Prostate gland (tissue), 2 donors: Measurements from ENCODE around the gene MYO5B.

Experiments used
- POLR2A ChIP-seq: fragments of 450-650 bp; IDR thresholded peaks from one replicate; pipeline ENCODE4 v1.6.1; 2016; ENCODE audit warnings: antibody characterized with exemption, mild to moderate bottlenecking
- POLR2AphosphoS5 ChIP-seq: sonication (generic); formaldehyde crosslinking; IDR thresholded peaks from one replicate; pipeline ENCODE4 v1.6.1; 2017; ENCODE audit warnings: antibody characterized with exemption
- TF ChIP-seq, protein P1 (sequence below), 4 experiments: fragments of 200-600 bp in 2 of 4; fragments of 450-650 bp in 2 of 4; sonication (generic) in 2 of 4; IDR thresholded peaks; 1 replicate in 3 of 4; 2 replicates in 1 of 4; pipeline ENCODE4 v1.5.1; 2016 to 2019; ENCODE audit warnings: antibody characterized with exemption in 4 of 4, mild to moderate bottlenecking in 2 of 4, moderate library complexity in 2 of 4

- TF ChIP-seq, protein P1, sequence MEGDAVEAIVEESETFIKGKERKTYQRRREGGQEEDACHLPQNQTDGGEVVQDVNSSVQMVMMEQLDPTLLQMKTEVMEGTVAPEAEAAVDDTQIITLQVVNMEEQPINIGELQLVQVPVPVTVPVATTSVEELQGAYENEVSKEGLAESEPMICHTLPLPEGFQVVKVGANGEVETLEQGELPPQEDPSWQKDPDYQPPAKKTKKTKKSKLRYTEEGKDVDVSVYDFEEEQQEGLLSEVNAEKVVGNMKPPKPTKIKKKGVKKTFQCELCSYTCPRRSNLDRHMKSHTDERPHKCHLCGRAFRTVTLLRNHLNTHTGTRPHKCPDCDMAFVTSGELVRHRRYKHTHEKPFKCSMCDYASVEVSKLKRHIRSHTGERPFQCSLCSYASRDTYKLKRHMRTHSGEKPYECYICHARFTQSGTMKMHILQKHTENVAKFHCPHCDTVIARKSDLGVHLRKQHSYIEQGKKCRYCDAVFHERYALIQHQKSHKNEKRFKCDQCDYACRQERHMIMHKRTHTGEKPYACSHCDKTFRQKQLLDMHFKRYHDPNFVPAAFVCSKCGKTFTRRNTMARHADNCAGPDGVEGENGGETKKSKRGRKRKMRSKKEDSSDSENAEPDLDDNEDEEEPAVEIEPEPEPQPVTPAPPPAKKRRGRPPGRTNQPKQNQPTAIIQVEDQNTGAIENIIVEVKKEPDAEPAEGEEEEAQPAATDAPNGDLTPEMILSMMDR (IDR thresholded peaks at IDR 0.05): no peak
- TF ChIP-seq POLR2AphosphoS5 (no peak), POLR2A (no peak)
These were observed 399.1 kb downstream of the MYO5B start for GRCh38 chr18:49795612-49796552.
